Lower leg skin (tissue), 3 donors: ENCODE results near the gene PREX1.

Experiments
- CTCF ChIP-seq, 3 donors: fragments of 450-650 bp; IDR thresholded peaks; one replicate each; pipeline ENCODE4 v1.5.1; 2016; ENCODE audit warnings: antibody characterized with exemption in 3 of 3, mild to moderate bottlenecking in 3 of 3, moderate library complexity in 2 of 3
- POLR2A ChIP-seq, 2 donors: fragments of 450-650 bp; IDR thresholded peaks; one replicate each; pipeline ENCODE4 v1.6.1; 2016 to 2017; ENCODE audit warnings: antibody characterized with exemption in 2 of 2, mild to moderate bottlenecking in 1 of 2, moderate library complexity in 1 of 2

- TF ChIP-seq CTCF (IDR thresholded peaks at IDR 0.05): no peak
- TF ChIP-seq POLR2A (IDR thresholded peaks at IDR 0.05): no peak
These were observed 233.3 kb downstream of the PREX1 start for GRCh38 chr20:48594533-48594932.
